Suprapubic skin (tissue), 4 donors: ENCODE data around the gene ANOS1. TPM values are rescaled to one million over a fixed set of nuclear protein-coding genes. Genes with fewer than 3 reads are reported as not detected.

ENCODE experiments used
- DNase-seq, 2 donors: peaks; one replicate each; pipeline ENCODE4 v3.0.0-alpha.2; 2019; ENCODE audit warnings: low spot score in 2 of 2
- H3K27ac ChIP-seq: fragments of 200-600 bp; sonication (generic); one replicate; pipeline ENCODE4 v1.5.1; 2019
- H3K27me3 ChIP-seq: fragments of 200-600 bp; sonication (generic); one replicate; pipeline ENCODE4 v1.5.1; 2019
- H3K36me3 ChIP-seq: fragments of 200-600 bp; sonication (generic); one replicate; pipeline ENCODE4 v1.5.1; 2019
- H3K4me1 ChIP-seq: fragments of 200-600 bp; sonication (generic); one replicate; pipeline ENCODE4 v1.5.1; 2019
- H3K4me3 ChIP-seq: fragments of 200-600 bp; sonication (generic); one replicate; pipeline ENCODE4 v1.5.1; 2019; ENCODE audit warnings: mild to moderate bottlenecking
- H3K9me3 ChIP-seq: fragments of 200-600 bp; sonication (generic); one replicate; pipeline ENCODE4 v1.5.1; 2019
- CTCF ChIP-seq, 2 donors: fragments of 200-600 bp in 1 of 2; fragments of 450-650 bp in 1 of 2; sonication (generic) in 1 of 2; IDR thresholded peaks; one replicate each; pipeline ENCODE4 v1.5.1; 2016 to 2019; ENCODE audit warnings: antibody characterized with exemption in 2 of 2, mild to moderate bottlenecking in 1 of 2, moderate library complexity in 1 of 2
- EP300 ChIP-seq: sonication (generic); formaldehyde crosslinking; IDR thresholded peaks from one replicate; pipeline ENCODE4 v1.6.1; 2017; ENCODE audit warnings: antibody characterized with exemption
- POLR2A ChIP-seq, 2 donors: fragments of 450-650 bp; IDR thresholded peaks; one replicate each; pipeline ENCODE4 v1.6.1; 2017; ENCODE audit warnings: antibody characterized with exemption in 2 of 2, mild to moderate bottlenecking in 2 of 2, moderate library complexity in 2 of 2
- POLR2AphosphoS5 ChIP-seq, 3 donors: sonication (generic); formaldehyde crosslinking; IDR thresholded peaks; one replicate each; pipeline ENCODE4 v1.6.1; 2017; ENCODE audit warnings: antibody characterized with exemption in 3 of 3
- WGBS: methylation state at CpG from one replicate; pipeline ENCODE4 v1.1.5; 2018; 5-methylcytosine and 5-hydroxymethylcytosine counted together
- total RNA-seq, 4 donors: library from RNA; depleted of rRNA; stranded (reverse); fragments of >200 nt; gene quantifications; one replicate each; pipeline ENCODE4 v1.1.0, GENCODE V29; 2016

ANOS1 gene
- total RNA-seq, 4 donors from 2014 or later, result 3.8 to 9.7 (median 5.7) TPM

- Histone ChIP-seq H3K27ac (no peak overlapping the region), H3K4me3 (no peak overlapping the region), H3K36me3 (no peaks in the 10 kb centered on the region), H3K9me3 (no peaks in the 10 kb centered on the region), H3K27me3 (no peaks in the 10 kb centered on the region), H3K4me1 (no peaks in the 10 kb centered on the region)
- no peak for TF ChIP-seq CTCF (IDR thresholded peaks at IDR 0.05)
- TF ChIP-seq POLR2A (IDR thresholded peaks at IDR 0.05), result no peak
- no peak for TF ChIP-seq EP300
- TF ChIP-seq POLR2AphosphoS5 (IDR thresholded peaks at IDR 0.05), result no peak
- DNase-seq, result no peak
- WGBS, result 70% methylated on average over 8 of the region's 8 CpGs
Observed at GRCh38 chrX:8484360-8484949, 247.5 kb downstream of the ANOS1 start.

Other genes starting within 250 kb of the ANOS1 start
- not detected for gene FAM9A, start 69.2 kb upstream of the ANOS1 start, total RNA-seq